Measurements from ENCODE around the gene ADARB2.

ADARB2 gene

DNA sequence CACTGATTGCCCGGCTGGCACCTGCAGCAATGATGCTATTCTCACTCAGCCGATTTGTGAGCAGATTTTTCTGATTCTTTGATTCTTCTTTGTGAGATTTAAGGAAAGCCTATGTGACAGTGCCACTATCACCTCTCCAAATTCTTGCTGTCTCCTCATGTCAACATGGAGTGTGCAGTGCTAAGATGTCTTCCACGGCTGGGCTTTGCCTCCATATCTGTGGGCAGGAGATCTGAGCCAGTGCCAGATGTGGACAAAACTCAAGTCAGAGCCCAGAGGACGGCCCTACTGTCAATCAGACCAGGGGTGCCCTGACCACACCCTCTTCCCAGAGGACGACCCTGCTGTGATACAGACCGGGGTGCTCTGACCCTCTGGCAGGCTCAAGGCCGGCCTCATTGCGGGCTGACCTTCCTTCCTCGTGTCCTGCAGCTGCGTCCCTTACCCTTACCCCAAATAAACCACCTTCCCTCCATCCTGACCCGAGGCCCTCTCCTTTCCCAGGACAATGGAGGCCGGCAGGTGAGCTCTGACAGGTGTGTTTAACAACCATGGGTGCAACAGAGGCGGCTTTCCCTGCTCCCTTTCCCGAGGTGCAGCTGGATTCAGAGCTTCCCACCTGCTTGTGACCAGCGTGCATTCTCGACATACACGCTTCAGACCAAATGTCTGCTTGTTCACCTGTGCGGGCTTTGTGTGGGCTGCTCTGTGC is 221.4 kb downstream of the ADARB2 start:
- DNase-seq = no peak

DNA sequence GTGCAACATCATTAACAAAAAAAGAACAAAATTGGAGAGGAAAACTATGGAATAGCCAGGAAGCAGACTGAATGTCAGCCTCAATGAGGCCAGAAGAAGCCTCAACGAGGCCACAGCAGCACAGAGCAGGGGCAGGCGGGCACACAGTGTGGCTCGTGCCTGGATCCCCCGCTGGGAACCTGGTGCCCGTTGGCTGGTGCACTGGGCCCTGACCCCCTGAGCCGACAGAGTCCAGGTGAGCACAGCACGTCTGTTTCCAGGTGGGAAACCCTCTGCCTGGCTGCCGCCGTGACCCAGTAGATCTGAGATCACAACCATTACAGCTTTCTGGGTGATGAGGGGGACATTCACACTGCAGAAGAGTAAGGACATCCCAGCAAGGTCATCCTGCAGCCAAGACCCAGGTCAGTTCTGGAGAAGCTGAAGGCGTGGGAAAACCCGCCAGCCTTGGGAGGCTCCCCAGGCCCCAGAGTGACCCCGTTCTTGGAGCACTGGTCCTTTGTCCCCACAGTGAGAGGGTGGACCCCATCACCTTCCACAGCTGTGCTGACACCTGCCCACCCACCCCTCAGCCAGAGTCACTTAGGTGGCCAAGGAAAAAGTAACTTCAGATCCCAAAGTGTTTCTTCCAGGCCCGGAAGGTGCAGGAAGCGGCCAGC is 222.1 kb downstream of the ADARB2 start:
- no peak for DNase-seq

DNA sequence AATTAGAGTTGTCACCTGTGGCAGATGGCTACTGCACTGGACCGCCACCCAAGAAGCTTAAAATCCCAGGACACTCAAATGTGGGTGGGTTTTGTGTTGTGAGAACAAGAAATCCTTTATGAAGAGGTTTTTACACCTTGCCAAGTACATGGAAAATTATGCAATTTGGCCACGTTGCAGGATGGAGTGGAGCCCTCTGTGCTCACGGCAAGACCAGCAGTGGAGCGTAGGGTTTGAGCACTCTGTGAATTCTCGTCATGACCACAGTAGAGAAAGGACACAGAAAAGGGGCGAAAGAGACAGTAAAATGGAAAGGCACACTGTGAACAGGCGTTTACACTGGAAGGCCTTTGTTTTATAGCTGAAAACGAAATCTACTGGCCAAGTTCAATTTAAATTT is 222.6 kb downstream of the ADARB2 start:
- no peak for DNase-seq

DNA sequence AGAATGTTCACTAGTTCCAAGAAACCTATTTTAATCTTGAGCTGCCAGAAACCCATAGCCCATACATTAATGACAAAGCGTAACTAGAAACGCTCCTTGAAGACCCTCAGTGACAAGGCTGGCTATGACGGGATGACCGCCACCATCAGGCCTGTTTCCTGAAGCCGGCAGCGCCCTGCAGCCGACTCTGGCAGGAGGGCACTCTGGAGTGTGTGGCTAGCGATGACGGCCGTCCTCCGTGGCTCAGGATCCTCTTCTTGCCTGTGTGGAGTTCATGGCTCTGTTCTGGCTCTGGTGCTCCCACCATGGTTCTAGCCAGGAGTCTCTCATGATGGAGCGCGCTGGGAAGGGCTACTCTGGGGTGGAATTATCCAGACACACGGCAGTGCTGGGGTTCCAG is 224.1 kb downstream of the ADARB2 start:
- DNase-seq = no peak

- no peak for DNase-seq
Measured at GRCh38 chr10:1509011-1509530, 228.3 kb downstream of the ADARB2 start.

- no peak for DNase-seq
Measured at GRCh38 chr10:1508096-1508495, 229.2 kb downstream of the ADARB2 start.

- no peak for DNase-seq
Measured at GRCh38 chr10:1507436-1507835, 229.9 kb downstream of the ADARB2 start.

DNA sequence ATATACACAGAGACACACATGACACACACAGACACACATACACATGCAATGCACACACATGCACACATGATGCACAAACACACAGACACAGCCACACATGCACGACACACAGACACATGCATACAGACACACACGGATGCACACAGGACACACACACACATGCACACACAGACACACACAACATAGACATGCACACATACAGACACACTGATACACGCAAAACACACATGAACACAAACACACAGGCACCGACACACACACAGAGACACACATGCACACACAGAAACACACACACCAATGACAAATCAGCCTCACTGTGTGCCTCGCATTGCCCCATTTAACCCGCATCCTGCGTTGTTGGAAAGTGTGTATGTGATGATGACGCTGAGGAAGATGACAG is 232.4 kb downstream of the ADARB2 start:
- no peak for DNase-seq

DNA sequence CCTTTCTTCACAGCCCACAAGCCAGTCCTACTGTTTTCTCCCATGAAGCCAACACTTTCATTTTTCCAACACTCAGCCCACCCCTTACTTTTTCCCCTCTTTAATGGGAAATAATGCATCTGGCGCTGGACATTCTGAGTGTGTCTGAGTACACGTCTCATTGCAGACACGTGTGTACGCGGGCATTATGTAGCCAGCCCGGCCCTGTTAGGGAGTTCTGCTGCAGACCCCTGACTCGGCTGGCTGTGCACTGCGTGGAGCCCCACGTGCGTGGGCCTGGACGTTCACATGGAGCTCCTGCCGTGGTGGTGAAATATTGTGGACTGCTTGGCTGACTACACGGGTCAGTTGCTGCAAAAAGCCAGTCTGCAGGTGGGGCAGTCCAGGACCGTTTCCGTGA is 233.0 kb downstream of the ADARB2 start:
- DNase-seq = no peak

GRCh38 chr10:1502451-1502850 is 234.9 kb downstream of the ADARB2 start:
- no peak for DNase-seq

- DNase-seq = no peak
Measured at GRCh38 chr10:1499359-1499957, 237.9 kb downstream of the ADARB2 start.

- DNase-seq = no peak
Measured at GRCh38 chr10:1498746-1499358, 238.5 kb downstream of the ADARB2 start.

DNA sequence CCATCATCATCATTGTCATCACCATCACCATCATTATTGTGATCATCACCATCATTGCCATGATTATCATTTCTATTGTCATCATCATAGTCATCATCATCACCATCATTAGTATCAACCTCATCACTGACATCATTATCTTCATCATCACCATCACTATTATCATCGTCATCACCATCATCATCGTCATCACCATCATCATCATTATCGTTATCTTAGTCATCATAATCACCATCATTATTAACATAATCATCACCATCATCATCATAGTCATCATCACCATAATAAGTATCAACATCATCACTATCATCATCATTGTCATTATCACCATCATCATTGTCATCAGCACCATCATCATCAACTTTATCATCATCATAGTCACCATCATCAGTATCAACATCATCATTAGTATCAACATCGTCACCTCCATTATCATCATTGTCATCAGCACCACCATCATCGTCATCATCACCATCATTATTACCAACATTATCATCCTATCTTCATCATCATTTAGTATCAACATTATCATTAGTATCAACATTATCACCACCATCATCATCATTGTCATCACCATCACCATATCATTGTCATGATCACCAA is 241.3 kb downstream of the ADARB2 start:
- DNase-seq = no peak

- DNase-seq = no peak
Measured at GRCh38 chr10:1492641-1493040, 244.7 kb downstream of the ADARB2 start.

- DNase-seq = no peak
Measured at GRCh38 chr10:1491901-1492300, 245.4 kb downstream of the ADARB2 start.

DNA sequence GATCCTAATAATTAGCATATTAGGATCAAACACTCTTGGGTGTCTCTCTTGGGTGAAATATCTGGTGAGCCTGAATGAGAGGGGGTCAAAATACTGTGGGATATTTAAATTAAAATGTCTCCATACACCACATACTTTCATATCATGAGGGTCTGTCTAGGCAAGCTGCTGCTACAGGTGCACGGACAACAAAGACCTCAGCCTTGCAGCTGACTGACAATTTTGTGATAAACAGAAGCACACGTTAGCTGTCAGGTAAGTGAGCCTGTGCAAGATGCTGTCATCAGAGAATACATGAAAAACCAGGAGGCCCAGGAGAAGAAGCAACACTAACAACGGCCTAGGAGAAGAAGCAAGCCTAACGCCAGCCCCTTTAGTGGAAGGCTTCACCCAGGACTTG is 247.5 kb downstream of the ADARB2 start:
- DNase-seq = no peak

- no peak for DNase-seq
Measured at GRCh38 chr10:1488970-1489548, 248.3 kb downstream of the ADARB2 start.

GRCh38 chr10:1486841-1487687 is 250.3 kb downstream of the ADARB2 start:
- DNase-seq = no peak

DNA sequence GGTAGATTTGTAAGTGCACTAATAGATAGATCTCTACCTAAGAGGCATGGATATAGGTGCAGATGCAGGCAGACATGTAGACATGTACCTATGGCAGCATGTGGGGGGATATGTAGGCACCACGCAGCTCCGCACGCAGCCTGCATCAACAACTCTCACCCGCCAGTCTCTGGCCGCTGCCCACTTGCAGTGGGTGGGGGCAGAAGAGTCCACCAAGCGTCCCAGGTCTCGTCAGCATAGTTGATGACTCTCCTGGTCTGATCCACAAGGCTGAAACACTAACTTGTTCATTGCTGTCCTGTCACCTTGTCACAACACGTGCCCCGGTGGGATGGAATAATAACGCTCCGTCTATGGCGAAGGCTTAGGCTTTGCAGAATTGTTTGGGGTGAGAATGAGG is 252.0 kb downstream of the ADARB2 start:
- DNase-seq = no peak

GRCh38 chr10:1483826-1484225 is 253.5 kb downstream of the ADARB2 start:
- DNase-seq = no peak

- DNase-seq = no peak
Measured at GRCh38 chr10:1483246-1483645, 254.1 kb downstream of the ADARB2 start.

DNA sequence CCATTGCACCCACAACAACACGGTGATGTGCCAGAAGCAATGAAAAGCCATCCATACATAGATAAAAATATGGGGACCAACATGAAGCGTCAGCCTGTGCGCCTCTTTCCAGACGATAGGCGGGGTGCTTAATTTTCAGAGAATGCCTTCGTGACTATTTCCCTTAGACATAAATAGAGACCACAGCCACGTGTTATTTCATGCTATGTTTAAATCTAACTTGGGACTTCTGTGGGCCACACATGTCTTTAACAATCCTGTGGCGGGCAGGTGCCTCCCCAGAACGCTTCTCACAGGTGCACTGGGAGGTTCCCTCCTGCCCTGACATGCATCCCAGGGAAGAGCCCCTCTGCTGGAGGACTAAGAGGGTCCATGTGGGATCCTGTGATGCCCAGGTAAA is 259.7 kb downstream of the ADARB2 start:
- no peak for DNase-seq

Data from activated T-cell treated with anti-CD3 and anti-CD28 coated beads, Interleukin-2, amount 50 U/mL, for 48 hours (primary cell).